ENCODE measurements around the gene PIGC.
"Not testable (repeated sequence)": the region's sequence is repeated elsewhere in the genome, so short reads cannot be mapped to it uniquely, and the experiment has no call there.

PIGC gene

GRCh38 chr1:172466795-172467407 lies 23.0 kb upstream of the PIGC start:
- no peak for DNase-seq (ENCODE audit: low read depth)

GRCh38 chr1:172465617-172466016 lies 21.7 kb upstream of the PIGC start:
- DNase-seq (ENCODE audit: low read depth) = no peak

DNA sequence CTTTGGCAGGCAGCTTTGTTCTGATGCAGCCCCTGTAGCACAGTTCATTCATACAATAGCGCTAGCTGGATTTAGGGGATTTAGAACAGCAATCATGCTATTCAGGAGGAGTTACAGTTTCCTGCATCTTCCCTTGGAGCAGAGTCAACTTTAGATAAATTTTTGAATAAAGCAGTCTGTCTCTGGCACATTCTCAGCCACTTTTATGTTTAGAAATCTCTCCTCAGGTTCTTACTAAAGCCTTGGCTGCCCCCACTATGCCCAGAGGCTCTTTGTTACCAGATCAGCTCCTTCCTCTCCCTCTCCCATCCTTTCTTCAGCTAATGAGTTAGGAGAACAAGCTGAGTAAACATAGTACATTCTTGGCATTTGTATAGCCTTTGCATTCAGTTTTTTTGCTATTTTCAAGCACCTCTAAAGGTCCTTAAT lies 17.0 kb upstream of the PIGC start:
- no peak for DNase-seq (ENCODE audit: low read depth)

GRCh38 chr1:172460177-172460576 lies 16.3 kb upstream of the PIGC start:
- no peak for DNase-seq (ENCODE audit: low read depth)

DNA sequence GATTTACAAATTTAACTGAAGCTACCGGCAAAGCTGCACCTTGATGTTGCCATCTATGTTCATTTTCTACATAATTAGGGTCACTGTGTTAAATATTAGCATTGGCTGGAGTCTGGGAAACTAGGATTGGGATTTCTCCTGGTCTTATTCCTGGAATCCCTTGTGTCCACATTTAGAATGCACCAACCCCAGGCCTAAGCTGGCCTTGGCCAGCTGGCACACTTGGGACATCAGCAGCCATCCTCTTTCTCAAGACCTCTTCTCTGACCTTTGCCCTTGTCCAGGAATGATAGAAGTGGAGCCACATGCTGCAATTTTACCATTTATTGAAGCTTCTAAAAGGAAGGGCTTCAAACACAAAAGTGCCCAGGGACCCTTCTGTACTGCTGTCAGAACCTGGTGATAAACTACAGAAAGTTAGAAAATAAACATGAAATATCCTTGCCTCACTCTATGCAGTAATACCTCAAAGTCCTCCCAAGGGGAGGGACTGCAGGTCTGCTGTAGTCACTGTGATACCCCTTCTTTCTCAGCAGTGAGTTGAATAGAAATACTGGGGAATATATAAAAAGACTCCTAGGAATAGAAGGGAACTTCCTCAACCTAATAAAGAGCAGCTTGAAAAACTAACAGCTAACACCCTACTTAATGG lies 13.7 kb upstream of the PIGC start:
- no peak for DNase-seq (ENCODE audit: low read depth)

- DNase-seq (ENCODE audit: low read depth) = no peak
Observed at GRCh38 chr1:172456344-172456769, 12.5 kb upstream of the PIGC start.

DNA sequence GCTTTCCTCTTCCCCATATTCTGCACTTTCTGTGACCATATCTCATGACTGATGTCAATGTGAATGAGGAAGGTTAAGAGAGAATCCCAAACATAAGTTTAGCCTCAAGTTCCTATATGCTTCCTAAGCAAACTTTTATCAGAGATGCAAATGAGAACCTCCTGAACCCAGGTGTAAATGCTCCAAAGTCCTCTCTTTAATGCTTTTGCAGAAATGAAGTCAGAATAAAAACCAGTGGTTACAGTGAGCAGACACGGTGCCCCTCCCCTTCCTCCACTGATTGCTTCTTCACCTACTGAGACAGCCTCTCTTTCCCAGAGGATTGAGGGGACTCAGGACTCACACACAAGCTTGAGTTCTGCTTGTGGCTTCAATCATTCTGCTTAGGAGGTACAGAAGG lies 11.6 kb upstream of the PIGC start:
- no peak for DNase-seq (ENCODE audit: low read depth)

DNA sequence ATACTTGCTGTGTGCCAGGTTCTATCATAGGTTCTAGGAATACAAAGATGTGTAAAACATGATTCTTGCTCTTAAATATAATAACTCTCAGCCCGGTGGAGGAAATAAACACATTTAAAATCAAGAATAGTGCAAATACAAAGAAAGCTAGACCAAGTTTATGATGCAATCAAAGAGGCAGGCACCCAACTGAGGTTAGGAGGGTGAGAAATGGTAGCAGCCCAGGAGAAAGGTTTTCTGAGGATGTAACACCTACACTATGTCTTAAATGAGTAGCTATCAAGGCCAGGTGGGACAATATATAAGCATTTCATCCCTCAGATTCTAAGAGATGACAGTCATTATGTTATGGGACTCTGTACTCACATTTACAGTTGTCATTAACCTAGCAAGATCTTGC lies 9.7 kb upstream of the PIGC start:
- DNase-seq (ENCODE audit: low read depth) = no peak

DNA sequence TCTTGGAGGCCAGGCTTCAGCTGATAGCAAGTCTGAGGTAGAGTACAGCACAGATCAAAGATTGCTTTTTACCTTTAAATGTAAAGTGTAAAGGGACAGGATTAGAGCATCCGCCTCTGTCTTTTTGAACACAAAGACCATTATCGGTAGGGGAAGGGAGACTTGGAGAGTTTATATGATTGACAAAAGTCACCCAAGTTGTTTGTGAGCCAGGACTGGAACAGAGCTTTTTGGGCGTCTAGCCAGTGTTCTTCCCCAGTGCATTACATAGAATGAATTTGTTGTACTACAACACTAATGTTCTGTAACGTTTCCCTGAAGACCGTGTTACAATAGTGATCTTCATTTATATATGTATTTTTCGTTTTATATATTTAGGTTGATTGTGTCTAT lies 9.3 kb upstream of the PIGC start:
- DNase-seq (ENCODE audit: low read depth) = no peak

- no peak for DNase-seq (ENCODE audit: low read depth)
Observed at GRCh38 chr1:172452536-172453152, 8.8 kb upstream of the PIGC start.

DNA sequence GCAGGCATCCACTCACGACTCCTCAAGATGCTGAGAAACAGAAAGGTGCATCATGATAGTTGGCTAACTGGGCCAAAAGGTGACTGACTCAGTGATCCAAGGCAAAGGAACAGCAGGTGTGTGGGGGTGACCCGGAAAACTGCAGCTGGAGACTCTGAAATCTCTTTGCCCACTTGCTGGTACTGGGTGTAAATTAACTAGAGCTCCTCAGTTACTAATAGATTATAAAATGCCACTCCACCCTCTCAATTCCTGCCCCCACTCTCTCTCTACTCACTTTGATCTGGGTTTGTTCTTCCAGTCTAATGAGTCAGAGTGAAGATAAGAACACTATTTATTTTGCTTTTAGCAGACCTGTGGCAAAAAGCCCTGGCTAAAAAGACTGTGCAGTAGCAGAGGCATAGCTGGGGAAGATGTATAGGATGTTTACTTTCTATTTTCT lies 7.2 kb upstream of the PIGC start:
- DNase-seq (ENCODE audit: low read depth) = no peak

DNA sequence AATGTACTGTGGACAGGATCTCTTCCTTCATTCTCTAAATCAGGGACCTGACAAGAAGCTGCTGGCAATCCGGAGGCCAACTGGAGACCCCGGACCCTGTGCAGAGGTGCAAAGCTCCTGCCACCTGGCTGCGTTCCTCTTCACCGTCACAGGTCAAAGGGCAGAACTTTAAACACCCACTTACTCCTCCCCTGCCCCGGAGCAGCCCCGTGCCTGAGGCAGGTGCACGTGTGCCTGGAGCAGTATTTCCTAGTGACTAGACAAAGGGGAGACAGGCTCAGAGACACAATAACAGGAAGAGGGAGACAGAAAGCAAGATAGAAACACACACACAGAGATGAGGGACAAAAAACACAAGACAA lies 6.6 kb upstream of the PIGC start:
- no peak for DNase-seq (ENCODE audit: low read depth)

DNA sequence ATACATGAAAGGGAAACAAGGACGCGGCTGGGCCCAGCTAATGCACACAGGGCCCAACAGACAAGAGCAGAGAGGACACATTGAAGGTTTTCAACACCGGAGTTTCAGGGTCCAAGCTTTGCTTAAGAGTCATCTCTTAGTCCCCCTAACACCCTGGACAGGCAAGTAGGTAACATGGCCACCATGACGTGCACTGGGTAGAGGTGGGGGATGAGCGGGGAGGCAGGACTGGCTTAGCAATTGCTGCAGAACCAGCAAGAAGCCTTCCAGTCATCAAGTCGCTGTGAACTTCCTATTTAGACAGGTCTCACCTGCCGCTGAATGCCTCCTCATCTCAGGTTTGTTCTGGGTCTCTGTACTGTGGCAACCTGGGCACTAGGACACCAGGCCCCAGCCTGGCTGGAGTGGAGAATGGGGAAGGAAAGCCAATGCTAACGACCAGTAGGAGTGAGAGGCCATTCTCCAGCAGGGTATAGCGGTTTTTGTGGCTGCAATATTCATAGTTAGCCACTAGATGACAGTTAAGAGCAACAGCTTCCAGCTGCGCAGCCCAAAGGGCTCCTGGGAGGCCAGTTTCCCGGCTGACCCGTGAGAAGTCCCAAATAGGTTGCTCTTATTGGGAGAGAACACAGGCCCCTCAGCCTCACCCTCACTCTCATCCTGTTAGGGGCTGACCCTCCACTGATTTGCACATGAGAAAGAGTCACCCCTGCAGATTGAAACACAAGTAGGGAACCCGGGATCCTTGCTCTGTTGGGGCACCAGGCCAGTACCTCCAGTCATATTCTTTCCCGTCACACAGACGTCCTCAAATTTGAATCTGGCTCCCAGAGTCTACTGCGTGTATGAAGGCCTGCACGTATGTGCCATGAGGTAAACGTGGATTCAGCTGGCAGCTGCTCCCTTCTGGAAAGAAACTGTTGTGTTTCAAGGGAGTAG lies 6.0 kb upstream of the PIGC start:
- no peak for DNase-seq (ENCODE audit: low read depth)

GRCh38 chr1:172448995-172449584 lies 5.2 kb upstream of the PIGC start:
- no peak for DNase-seq (ENCODE audit: low read depth)

- DNase-seq (ENCODE audit: low read depth) = no peak
Observed at GRCh38 chr1:172447641-172448040, 3.8 kb upstream of the PIGC start.

DNA sequence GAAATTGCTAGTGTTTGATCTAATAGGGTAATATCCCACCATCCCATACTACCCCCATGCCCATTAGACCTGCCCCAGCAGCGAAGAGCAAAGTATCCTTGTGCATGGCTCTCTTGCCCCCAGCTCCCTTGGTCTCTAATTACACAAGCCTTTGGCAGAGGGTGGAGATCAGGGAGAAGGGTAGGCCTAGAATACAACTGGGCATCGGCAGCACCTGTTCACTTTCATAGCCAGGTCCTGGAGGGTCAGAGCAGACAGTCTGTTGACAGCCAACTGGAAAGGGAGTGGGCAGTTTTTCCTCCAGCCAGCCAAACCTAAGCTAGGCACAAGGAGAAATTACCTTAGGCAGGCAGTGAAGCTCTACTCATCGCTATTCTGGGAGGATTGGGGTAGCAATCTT lies 2.7 kb upstream of the PIGC start:
- DNase-seq (ENCODE audit: low read depth) = no peak

DNA sequence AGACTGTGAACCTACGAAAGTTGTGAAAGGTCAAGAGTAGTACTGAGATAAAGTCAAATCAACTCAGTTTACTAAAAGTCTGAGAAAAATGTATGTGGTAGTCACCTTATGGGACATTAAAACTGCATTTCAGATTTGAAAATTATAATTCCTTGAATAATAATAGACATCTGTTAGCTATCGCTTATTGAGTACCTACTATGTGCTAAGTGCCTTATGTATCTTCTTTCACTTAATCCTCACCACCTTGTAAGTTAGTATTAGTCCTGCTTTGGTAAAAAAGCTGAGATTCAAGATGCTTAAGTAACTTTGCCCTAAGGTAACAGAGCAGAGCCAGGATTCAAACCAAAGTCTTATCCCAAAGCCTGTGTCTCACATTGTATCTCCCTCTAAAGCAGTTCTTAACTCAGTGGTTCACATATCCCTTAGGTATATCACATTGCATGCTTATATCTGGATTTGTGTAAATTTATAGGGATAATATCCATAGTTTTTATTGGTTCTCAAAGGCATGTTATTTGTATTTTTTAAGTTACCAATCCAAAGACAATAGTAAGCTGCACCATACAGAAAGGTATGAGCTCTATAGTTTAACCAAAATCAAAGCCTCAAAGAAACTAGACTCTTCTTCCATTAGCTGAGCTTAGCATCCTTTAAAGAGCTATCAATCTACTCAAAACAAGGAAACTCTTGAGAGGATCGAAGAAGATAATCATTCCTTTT lies 865 bp downstream of the PIGC start:
- no peak for DNase-seq (ENCODE audit: low read depth)

- no peak for DNase-seq (ENCODE audit: low read depth)
Observed at GRCh38 chr1:172442404-172442803, 1.5 kb downstream of the PIGC start.

DNA sequence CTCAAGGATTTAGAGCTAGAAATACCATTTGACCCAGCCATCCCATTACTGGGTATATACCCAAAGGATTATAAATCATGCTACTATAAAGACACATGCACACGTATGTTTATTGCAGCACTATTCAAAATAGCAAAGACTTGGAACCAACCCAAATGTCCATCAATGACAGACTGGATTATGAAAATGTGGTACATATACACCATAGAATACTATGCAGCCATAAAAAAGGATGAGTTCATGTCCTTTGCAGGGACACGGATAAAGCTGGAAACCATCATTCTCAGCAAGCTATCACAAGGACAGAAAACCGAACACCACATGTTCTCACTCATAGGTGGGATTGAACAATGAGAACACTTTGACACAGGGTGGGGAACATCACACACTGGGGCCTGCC lies 6.7 kb downstream of the PIGC start:
- not testable (repeated sequence) for DNase-seq (ENCODE audit: low read depth)

DNA sequence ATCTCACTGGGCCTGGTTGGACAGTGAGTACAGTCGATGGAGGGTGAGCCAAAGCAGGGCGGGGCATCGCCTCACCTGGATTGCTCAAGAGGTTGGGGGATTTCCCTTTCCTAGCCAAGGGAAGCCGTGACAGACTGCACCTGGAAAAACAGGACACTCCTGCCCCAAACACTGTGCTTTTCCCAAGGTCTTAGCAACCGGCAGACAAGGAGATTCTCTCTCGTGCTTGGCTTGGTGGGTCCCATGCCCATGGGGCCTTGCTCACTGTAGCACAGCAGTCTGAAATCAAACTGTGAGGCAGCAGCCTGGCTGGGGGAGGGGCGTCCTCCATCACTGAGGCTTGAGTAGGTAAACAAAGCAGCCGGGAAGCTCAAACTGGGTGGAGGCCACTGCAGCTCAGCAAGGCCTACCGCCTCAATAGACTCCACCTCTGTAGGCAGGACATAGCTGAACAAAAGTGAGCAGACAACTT lies 12.1 kb downstream of the PIGC start:
- DNase-seq (ENCODE audit: low read depth) = no peak

GRCh38 chr1:172431204-172431603 lies 12.7 kb downstream of the PIGC start:
- DNase-seq (ENCODE audit: low read depth) = no peak

- DNase-seq (ENCODE audit: low read depth) = no peak
Observed at GRCh38 chr1:172430128-172430454, 13.8 kb downstream of the PIGC start.
